Vagina (tissue), 2 donors: Measurements from ENCODE around the gene ZNF280D.

Experiments used
- CTCF ChIP-seq, 3 experiments: fragments of 450-650 bp in 2 of 3; fragments of 200-600 bp in 1 of 3; sonication (generic) in 1 of 3; IDR thresholded peaks; one replicate each; pipeline ENCODE4 v1.5.1; 2017 to 2019; ENCODE audit warnings: antibody characterized with exemption in 3 of 3, mild to moderate bottlenecking in 2 of 3, moderate library complexity in 2 of 3
- POLR2A ChIP-seq, 2 donors: fragments of 450-650 bp; IDR thresholded peaks; one replicate each; pipeline ENCODE4 v1.6.1; 2017; ENCODE audit warnings: antibody characterized with exemption in 2 of 2, mild to moderate bottlenecking in 2 of 2, moderate library complexity in 2 of 2
- POLR2AphosphoS5 ChIP-seq, 2 donors: sonication (generic); formaldehyde crosslinking; IDR thresholded peaks; one replicate each; pipeline ENCODE4 v1.9.0; 2017; ENCODE audit warnings: antibody characterized with exemption in 2 of 2, mild to moderate bottlenecking in 2 of 2, low read depth in 1 of 2; ENCODE audit not compliant: insufficient read depth in 1 of 2

- no peak for TF ChIP-seq POLR2A (IDR thresholded peaks at IDR 0.05)
- TF ChIP-seq CTCF (IDR thresholded peaks at IDR 0.05) = no peak
- no peak for TF ChIP-seq POLR2AphosphoS5 (IDR thresholded peaks at IDR 0.05; ENCODE audit: insufficient read depth in 1 of 2, low read depth in 1 of 2)
Measured at GRCh38 chr15:56639631-56640030, 93.7 kb downstream of the ZNF280D start.
